Measurements from ENCODE around the gene GGA1. TPM values are rescaled to one million over a fixed set of nuclear protein-coding genes. Genes with fewer than 3 reads are reported as not detected.

The GGA1 gene
- total and polyA plus RNA-seq, 9 of the 15 experiments (the other 6 are each of a cell fraction or from before 2014, with no cell fraction given) = 1.5 to 69.5 (median 31.6) TPM

DNA sequence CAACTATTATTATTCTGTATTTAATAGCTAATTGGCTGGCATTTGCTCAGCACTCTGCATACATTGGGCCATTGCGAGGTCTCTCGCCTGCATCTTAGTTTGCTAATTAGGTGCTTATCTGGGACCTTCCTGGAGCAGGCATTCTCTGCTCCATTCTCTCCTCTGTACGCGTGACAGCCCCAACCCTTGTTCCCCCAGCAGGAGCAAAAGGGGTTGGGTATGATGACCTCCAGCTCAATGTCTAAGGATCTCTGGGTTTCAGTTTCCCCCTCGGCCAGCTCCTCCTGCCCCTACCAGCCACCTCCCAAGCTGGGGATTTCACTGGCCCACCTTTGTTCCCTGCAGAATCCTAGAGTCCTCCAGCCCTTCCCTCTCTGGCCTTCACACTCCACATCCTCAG lies 19.0 kb upstream of the GGA1 start:
- intact Hi-C loops (cut with micrococcal nuclease) = no loop called here
- in situ Hi-C loops (cut with MboI) = no loop called here
- DNase-seq (ENCODE audit: extremely low read depth in 1 of 4, low spot score in 3 of 4) = no peak
- no peak overlapping the region for H3K9ac ChIP-seq (ENCODE audit: insufficient read depth in 1 of 2, low read depth in 2 of 2, low read length in 2 of 2)
- H3K4me3 ChIP-seq = no peak overlapping the region
- FAIRE-seq = no peak
- H3K4me2 ChIP-seq (ENCODE audit: insufficient read depth, low read length) = no peak overlapping the region
- H3K79me2 ChIP-seq (ENCODE audit: control insufficient read depth, insufficient read depth, low read length) = no peaks in the 10 kb centered on the region
- POLR2A ChIA-PET = interaction anchor here (1.4 kb wide), 1 partner anchor 11 kb away, joined by 3 read pairs; no protein-coding TSS in a partner anchor
- no peaks in the 10 kb centered on the region for H3K36me3 ChIP-seq (ENCODE audit: control insufficient read depth, insufficient read depth, low read length)
- CTCF ChIA-PET (ENCODE audit: low intra/inter-chr PET ratio) = no interaction called here
- H3K9me3 ChIP-seq (replicated peaks; ENCODE audit: control insufficient read depth, insufficient read depth, low read depth, low read length) = no peaks in the 10 kb centered on the region
- no peaks in the 10 kb centered on the region; a peak in 2 of 5 replicates for H3K4me1 ChIP-seq (replicated peaks in 1 of 2; ENCODE audit: control insufficient read depth in 2 of 2, insufficient read depth in 2 of 2, low read length in 2 of 2)
- ATAC-seq = no peak
- H3K27me3 ChIP-seq (ENCODE audit: control insufficient read depth in 2 of 2, insufficient read depth in 2 of 2, low read length in 2 of 2) = peaks cover 2 to 17% of the 10 kb centered on the region in 2 experiments; a peak in 3 of 5 replicates
- WGBS (ENCODE audit: insufficient coverage, low coverage, missing lambda C conversion rate) = 0% methylated on average over 4 of the region's 5 CpGs
- 0 out of 2 replicates have a peak, but pooled peaks cover 3% of the 10 kb centered on the region for H4K20me1 ChIP-seq (replicated peaks; ENCODE audit: control insufficient read depth, insufficient read depth, low read length)
- no peak overlapping the region for H2AFZ ChIP-seq (ENCODE audit: low read depth, low read length)
- H3K9me1 ChIP-seq (ENCODE audit: control insufficient read depth, insufficient read depth, low read length) = no peaks in the 10 kb centered on the region
- no TSS peak for BruUV-seq (replicated peaks)
- no peak overlapping the region for H3K27ac ChIP-seq (ENCODE audit: extremely low read depth, low read depth, low read length)
- TF ChIP-seq, protein P1, sequence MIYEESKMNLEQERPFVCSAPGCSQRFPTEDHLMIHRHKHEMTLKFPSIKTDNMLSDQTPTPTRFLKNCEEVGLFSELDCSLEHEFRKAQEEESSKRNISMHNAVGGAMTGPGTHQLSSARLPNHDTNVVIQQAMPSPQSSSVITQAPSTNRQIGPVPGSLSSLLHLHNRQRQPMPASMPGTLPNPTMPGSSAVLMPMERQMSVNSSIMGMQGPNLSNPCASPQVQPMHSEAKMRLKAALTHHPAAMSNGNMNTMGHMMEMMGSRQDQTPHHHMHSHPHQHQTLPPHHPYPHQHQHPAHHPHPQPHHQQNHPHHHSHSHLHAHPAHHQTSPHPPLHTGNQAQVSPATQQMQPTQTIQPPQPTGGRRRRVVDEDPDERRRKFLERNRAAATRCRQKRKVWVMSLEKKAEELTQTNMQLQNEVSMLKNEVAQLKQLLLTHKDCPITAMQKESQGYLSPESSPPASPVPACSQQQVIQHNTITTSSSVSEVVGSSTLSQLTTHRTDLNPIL (CRISPR knock-in tag; IDR thresholded peaks at IDR 0.05) = no peak
- TF ChIP-seq, protein P2, sequence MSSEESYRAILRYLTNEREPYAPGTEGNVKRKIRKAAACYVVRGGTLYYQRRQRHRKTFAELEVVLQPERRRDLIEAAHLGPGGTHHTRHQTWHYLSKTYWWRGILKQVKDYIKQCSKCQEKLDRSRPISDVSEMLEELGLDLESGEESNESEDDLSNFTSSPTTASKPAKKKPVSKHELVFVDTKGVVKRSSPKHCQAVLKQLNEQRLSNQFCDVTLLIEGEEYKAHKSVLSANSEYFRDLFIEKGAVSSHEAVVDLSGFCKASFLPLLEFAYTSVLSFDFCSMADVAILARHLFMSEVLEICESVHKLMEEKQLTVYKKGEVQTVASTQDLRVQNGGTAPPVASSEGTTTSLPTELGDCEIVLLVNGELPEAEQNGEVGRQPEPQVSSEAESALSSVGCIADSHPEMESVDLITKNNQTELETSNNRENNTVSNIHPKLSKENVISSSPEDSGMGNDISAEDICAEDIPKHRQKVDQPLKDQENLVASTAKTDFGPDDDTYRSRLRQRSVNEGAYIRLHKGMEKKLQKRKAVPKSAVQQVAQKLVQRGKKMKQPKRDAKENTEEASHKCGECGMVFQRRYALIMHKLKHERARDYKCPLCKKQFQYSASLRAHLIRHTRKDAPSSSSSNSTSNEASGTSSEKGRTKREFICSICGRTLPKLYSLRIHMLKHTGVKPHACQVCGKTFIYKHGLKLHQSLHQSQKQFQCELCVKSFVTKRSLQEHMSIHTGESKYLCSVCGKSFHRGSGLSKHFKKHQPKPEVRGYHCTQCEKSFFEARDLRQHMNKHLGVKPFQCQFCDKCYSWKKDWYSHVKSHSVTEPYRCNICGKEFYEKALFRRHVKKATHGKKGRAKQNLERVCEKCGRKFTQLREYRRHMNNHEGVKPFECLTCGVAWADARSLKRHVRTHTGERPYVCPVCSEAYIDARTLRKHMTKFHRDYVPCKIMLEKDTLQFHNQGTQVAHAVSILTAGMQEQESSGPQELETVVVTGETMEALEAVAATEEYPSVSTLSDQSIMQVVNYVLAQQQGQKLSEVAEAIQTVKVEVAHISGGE (CRISPR knock-in tag; IDR thresholded peaks at IDR 0.05) = no peak
- TF ChIP-seq, protein P3, sequence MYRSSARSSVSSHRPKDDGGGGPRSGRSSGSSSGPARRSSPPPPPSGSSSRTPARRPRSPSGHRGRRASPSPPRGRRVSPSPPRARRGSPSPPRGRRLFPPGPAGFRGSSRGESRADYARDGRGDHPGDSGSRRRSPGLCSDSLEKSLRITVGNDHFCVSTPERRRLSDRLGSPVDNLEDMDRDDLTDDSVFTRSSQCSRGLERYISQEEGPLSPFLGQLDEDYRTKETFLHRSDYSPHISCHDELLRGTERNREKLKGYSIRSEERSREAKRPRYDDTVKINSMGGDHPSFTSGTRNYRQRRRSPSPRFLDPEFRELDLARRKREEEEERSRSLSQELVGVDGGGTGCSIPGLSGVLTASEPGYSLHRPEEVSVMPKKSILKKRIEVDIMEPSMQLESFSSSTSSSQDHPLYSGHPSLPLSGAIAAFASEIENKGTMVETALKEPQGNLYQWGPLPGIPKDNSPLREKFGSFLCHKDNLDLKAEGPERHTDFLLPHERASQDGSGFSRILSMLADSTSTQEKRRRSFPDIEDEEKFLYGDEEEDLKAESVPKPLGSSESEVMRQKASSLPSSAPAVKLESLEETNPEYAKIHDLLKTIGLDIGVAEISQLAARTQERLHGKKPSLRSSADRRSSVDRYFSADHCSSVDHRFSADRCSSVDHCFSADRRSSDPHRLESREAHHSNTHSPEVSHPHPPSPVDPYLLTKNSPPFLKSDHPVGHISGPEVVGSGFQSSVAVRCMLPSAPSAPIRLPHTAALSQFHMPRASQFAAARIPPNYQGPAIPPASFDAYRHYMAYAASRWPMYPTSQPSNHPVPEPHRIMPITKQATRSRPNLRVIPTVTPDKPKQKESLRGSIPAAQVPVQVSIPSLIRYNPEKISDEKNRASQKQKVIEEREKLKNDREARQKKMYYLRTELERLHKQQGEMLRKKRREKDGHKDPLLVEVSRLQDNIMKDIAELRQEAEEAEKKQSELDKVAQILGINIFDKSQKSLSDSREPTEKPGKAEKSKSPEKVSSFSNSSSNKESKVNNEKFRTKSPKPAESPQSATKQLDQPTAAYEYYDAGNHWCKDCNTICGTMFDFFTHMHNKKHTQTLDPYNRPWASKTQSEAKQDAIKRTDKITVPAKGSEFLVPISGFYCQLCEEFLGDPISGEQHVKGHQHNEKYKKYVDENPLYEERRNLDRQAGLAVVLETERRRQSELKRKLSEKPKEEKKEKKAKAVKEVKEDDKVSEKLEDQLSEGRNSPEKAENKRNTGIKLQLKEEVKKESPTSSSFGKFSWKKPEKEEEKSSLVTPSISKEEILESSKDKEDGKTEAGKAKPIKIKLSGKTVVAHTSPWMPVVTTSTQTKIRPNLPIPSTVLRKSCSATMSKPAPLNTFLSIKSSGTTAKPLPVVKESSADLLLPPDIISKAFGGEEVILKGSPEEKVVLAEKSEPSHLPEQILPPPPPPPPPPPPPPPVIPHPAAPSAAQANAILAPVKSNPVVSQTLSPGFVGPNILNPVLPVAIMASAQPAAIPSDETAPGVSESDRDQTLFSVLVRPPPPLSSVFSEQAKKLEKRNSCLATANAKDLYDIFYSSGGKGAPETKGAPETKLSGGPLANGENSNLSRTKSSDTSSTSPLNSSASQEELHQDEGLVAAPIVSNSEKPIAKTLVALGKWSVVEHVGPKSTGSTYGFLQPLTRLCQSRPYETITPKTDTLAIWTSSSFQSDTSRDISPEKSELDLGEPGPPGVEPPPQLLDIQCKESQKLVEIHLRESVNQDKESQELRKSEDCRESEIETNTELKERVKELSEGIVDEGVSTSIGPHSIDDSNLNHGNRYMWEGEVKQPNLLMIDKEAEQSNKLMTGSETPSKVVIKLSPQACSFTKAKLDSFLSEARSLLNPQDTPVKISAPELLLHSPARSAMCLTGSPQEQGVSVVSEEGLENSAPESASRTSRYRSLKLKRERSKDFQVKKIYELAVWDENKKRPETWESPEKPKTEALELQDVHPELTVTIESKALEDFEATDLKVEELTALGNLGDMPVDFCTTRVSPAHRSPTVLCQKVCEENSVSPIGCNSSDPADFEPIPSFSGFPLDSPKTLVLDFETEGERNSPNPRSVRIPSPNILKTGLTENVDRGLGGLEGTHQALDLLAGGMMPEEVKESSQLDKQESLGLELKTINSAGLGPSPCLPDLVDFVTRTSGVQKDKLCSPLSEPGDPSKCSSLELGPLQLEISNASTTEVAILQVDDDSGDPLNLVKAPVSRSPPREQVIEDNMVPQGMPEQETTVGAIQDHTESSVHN (IDR thresholded peaks at IDR 0.05; ENCODE audit: borderline replicate concordance in 1 of 2, low read depth in 1 of 2) = no peak
- no peak for TF ChIP-seq ZNF124 (CRISPR knock-in tag; IDR thresholded peaks at IDR 0.05)

Data from K562 (cell line).